ENCODE measurements around the gene ATP9B. TPM values are rescaled to one million over a fixed set of nuclear protein-coding genes. Genes with fewer than 3 reads are reported as not detected.

The ATP9B gene
- total RNA-seq, 1 donor from 2014 or later = 12.6 TPM

GRCh38 chr18:79386547-79386946, 317.4 kb downstream of the ATP9B start:
- no peak overlapping the region for H3K9ac ChIP-seq (ENCODE audit: low read length)
- H3K9me3 Mint-ChIP-seq (ENCODE audit: unreplicated experiment) = no peaks in the 10 kb centered on the region
- no peak overlapping the region for H3K4me3 ChIP-seq (ENCODE audit: insufficient read depth, low read depth, low read length)
- no peak overlapping the region for H3K4me3 Mint-ChIP-seq (ENCODE audit: unreplicated experiment)
- peaks cover 2% of the 10 kb centered on the region for H3K4me1 Mint-ChIP-seq (ENCODE audit: low read depth, unreplicated experiment)
- H3K79me2 ChIP-seq (ENCODE audit: insufficient read depth, low read length) = no peaks in the 10 kb centered on the region
- DNase-seq (ENCODE audit: low read depth) = no peak
- H3K4me2 ChIP-seq (ENCODE audit: low read length) = no peak overlapping the region
- H3K36me3 Mint-ChIP-seq (ENCODE audit: low read depth, unreplicated experiment) = no peaks in the 10 kb centered on the region
- TF ChIP-seq, protein P1, sequence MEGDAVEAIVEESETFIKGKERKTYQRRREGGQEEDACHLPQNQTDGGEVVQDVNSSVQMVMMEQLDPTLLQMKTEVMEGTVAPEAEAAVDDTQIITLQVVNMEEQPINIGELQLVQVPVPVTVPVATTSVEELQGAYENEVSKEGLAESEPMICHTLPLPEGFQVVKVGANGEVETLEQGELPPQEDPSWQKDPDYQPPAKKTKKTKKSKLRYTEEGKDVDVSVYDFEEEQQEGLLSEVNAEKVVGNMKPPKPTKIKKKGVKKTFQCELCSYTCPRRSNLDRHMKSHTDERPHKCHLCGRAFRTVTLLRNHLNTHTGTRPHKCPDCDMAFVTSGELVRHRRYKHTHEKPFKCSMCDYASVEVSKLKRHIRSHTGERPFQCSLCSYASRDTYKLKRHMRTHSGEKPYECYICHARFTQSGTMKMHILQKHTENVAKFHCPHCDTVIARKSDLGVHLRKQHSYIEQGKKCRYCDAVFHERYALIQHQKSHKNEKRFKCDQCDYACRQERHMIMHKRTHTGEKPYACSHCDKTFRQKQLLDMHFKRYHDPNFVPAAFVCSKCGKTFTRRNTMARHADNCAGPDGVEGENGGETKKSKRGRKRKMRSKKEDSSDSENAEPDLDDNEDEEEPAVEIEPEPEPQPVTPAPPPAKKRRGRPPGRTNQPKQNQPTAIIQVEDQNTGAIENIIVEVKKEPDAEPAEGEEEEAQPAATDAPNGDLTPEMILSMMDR (IDR thresholded peaks at IDR 0.05; ENCODE audit: insufficient read depth, low read depth, low read length) = no peak
- no peak for TF ChIP-seq EZH2 (IDR thresholded peaks at IDR 0.05; ENCODE audit: insufficient read depth, low read length)
- no peaks in the 10 kb centered on the region for H3K36me3 ChIP-seq (ENCODE audit: insufficient read depth, low read length)
- H3K27ac Mint-ChIP-seq (ENCODE audit: unreplicated experiment) = no peak overlapping the region
- H4K20me1 ChIP-seq (ENCODE audit: insufficient read depth, low read length) = peaks cover 6% of the 10 kb centered on the region
- no peak overlapping the region for H2AFZ ChIP-seq (ENCODE audit: low read depth, low read length)
- FAIRE-seq = no peak
- H3K27ac ChIP-seq (ENCODE audit: low read depth, low read length) = no peak overlapping the region
- H3K9me3 ChIP-seq (ENCODE audit: insufficient read depth, low read depth, low read length) = no peaks in the 10 kb centered on the region
- H3K27me3 Mint-ChIP-seq (ENCODE audit: low read depth, unreplicated experiment) = peaks cover 28% of the 10 kb centered on the region
- H3K4me1 ChIP-seq (ENCODE audit: insufficient read depth, low read length) = no peaks in the 10 kb centered on the region
- peaks cover 30% of the 10 kb centered on the region for H3K27me3 ChIP-seq (ENCODE audit: insufficient read depth, low read length)

GRCh38 chr18:79387214-79387613, 318.0 kb downstream of the ATP9B start:
- Histone ChIP-seq H3K9ac (ENCODE audit: low read length) (no peak overlapping the region), H3K36me3 (ENCODE audit: insufficient read depth, low read length) (no peaks in the 10 kb centered on the region), H3K4me1 (ENCODE audit: insufficient read depth, low read length) (no peaks in the 10 kb centered on the region), H3K27ac (ENCODE audit: low read depth, low read length) (no peak overlapping the region), H3K4me2 (ENCODE audit: low read length) (no peak overlapping the region), H3K79me2 (ENCODE audit: insufficient read depth, low read length) (no peaks in the 10 kb centered on the region), H3K9me3 (ENCODE audit: insufficient read depth, low read depth, low read length) (no peaks in the 10 kb centered on the region), H3K27me3 (ENCODE audit: insufficient read depth, low read length) (peaks cover 34% of the 10 kb centered on the region), H2AFZ (ENCODE audit: low read depth, low read length) (no peak overlapping the region), H3K4me3 (ENCODE audit: insufficient read depth, low read depth, low read length) (no peak overlapping the region), H4K20me1 (ENCODE audit: insufficient read depth, low read length) (no peaks in the 10 kb centered on the region)
- no peak overlapping the region for H3K4me3 Mint-ChIP-seq (ENCODE audit: unreplicated experiment)
- TF ChIP-seq, protein P1 (IDR thresholded peaks at IDR 0.05; ENCODE audit: insufficient read depth, low read depth, low read length) = no peak
- TF ChIP-seq EZH2 (IDR thresholded peaks at IDR 0.05; ENCODE audit: insufficient read depth, low read length) = no peak
- H3K4me1 Mint-ChIP-seq (ENCODE audit: low read depth, unreplicated experiment) = peaks cover 2% of the 10 kb centered on the region
- no peaks in the 10 kb centered on the region for H3K36me3 Mint-ChIP-seq (ENCODE audit: low read depth, unreplicated experiment)
- peak overlapping the region; percentile 87 for H3K27ac Mint-ChIP-seq (ENCODE audit: unreplicated experiment)
- peaks cover 32% of the 10 kb centered on the region for H3K27me3 Mint-ChIP-seq (ENCODE audit: low read depth, unreplicated experiment)
- H3K9me3 Mint-ChIP-seq (ENCODE audit: unreplicated experiment) = no peaks in the 10 kb centered on the region
- no peak for DNase-seq (ENCODE audit: low read depth)
- FAIRE-seq = no peak

DNA sequence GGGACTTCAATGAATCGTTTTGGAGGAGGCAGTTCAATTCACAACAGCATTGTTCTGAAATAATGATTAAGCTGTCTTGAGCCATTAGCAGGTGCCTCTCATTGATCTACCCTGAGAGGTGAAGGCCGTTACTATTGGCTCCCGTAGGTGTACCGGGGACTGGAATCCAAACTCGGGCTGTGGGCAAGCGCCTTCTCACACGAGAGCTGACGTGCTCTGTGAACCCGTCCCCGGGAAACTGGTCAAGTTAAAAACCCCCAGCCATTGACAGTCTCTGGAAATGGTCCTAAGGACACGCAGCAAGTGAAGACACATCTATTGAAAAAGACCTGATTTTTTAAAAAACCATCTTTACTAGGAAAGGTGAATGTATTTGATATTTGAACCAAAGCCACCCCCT, 318.4 kb downstream of the ATP9B start:
- H4K20me1 ChIP-seq (ENCODE audit: insufficient read depth, low read length) = no peaks in the 10 kb centered on the region
- H3K4me3 Mint-ChIP-seq (ENCODE audit: unreplicated experiment) = peak overlapping the region; percentile 34
- DNase-seq (ENCODE audit: low read depth) (no peak), FAIRE-seq (no peak)
- peaks cover 36% of the 10 kb centered on the region for H3K27me3 Mint-ChIP-seq (ENCODE audit: low read depth, unreplicated experiment)
- no peaks in the 10 kb centered on the region for H3K4me1 ChIP-seq (ENCODE audit: insufficient read depth, low read length)
- H3K9ac ChIP-seq (ENCODE audit: low read length) = no peak overlapping the region
- peaks cover 2% of the 10 kb centered on the region for H3K4me1 Mint-ChIP-seq (ENCODE audit: low read depth, unreplicated experiment)
- no peak overlapping the region for H2AFZ ChIP-seq (ENCODE audit: low read depth, low read length)
- H3K9me3 Mint-ChIP-seq (ENCODE audit: unreplicated experiment) = no peaks in the 10 kb centered on the region
- no peak overlapping the region for H3K4me2 ChIP-seq (ENCODE audit: low read length)
- H3K9me3 ChIP-seq (ENCODE audit: insufficient read depth, low read depth, low read length) = no peaks in the 10 kb centered on the region
- H3K27me3 ChIP-seq (ENCODE audit: insufficient read depth, low read length) = peaks cover 38% of the 10 kb centered on the region
- H3K79me2 ChIP-seq (ENCODE audit: insufficient read depth, low read length) = no peaks in the 10 kb centered on the region
- H3K36me3 ChIP-seq (ENCODE audit: insufficient read depth, low read length) = no peaks in the 10 kb centered on the region
- H3K27ac Mint-ChIP-seq (ENCODE audit: unreplicated experiment) = no peak overlapping the region
- no peaks in the 10 kb centered on the region for H3K36me3 Mint-ChIP-seq (ENCODE audit: low read depth, unreplicated experiment)
- no peak overlapping the region for H3K27ac ChIP-seq (ENCODE audit: low read depth, low read length)
- TF ChIP-seq, protein P1 (IDR thresholded peaks at IDR 0.05; ENCODE audit: insufficient read depth, low read depth, low read length) = no peak
- H3K4me3 ChIP-seq (ENCODE audit: insufficient read depth, low read depth, low read length) = no peak overlapping the region

Data from astrocyte (in vitro differentiated cells and primary cell).